ENCODE results near the gene LMCD1.

Gene LMCD1

DNA sequence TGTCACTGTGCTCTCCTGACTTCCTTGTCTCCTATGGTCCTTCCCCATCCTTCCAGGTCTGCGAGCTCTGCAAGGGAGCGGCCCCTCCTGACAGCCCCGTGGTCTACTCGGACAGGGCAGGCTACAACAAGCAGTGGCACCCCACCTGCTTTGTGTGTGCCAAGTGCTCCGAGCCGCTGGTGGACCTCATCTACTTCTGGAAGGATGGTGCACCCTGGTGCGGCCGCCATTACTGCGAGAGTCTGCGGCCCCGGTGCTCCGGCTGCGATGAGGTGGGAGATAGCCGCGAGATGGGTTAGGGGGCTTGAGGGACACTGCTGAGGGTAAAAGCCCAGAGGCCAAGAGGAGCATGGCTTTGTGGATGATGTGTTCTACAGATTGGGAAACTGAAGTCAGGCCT lies 63.8 kb downstream of the LMCD1 start:
- TF ChIP-seq EGR1 (IDR thresholded peaks at IDR 0.05), result no peak
- TF ChIP-seq, protein P1, sequence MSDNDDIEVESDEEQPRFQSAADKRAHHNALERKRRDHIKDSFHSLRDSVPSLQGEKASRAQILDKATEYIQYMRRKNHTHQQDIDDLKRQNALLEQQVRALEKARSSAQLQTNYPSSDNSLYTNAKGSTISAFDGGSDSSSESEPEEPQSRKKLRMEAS (IDR thresholded peaks at IDR 0.05), result no peak
- TF ChIP-seq ZBTB7A (IDR thresholded peaks at IDR 0.05; ENCODE audit: low read depth), result no peak
- TF ChIP-seq FOXM1 (IDR thresholded peaks at IDR 0.05; ENCODE audit: borderline replicate concordance, low read depth), result no peak
- TF ChIP-seq, protein P2, sequence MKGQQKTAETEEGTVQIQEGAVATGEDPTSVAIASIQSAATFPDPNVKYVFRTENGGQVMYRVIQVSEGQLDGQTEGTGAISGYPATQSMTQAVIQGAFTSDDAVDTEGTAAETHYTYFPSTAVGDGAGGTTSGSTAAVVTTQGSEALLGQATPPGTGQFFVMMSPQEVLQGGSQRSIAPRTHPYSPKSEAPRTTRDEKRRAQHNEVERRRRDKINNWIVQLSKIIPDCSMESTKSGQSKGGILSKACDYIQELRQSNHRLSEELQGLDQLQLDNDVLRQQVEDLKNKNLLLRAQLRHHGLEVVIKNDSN (IDR thresholded peaks at IDR 0.05), result no peak
- TF ChIP-seq, protein P3, sequence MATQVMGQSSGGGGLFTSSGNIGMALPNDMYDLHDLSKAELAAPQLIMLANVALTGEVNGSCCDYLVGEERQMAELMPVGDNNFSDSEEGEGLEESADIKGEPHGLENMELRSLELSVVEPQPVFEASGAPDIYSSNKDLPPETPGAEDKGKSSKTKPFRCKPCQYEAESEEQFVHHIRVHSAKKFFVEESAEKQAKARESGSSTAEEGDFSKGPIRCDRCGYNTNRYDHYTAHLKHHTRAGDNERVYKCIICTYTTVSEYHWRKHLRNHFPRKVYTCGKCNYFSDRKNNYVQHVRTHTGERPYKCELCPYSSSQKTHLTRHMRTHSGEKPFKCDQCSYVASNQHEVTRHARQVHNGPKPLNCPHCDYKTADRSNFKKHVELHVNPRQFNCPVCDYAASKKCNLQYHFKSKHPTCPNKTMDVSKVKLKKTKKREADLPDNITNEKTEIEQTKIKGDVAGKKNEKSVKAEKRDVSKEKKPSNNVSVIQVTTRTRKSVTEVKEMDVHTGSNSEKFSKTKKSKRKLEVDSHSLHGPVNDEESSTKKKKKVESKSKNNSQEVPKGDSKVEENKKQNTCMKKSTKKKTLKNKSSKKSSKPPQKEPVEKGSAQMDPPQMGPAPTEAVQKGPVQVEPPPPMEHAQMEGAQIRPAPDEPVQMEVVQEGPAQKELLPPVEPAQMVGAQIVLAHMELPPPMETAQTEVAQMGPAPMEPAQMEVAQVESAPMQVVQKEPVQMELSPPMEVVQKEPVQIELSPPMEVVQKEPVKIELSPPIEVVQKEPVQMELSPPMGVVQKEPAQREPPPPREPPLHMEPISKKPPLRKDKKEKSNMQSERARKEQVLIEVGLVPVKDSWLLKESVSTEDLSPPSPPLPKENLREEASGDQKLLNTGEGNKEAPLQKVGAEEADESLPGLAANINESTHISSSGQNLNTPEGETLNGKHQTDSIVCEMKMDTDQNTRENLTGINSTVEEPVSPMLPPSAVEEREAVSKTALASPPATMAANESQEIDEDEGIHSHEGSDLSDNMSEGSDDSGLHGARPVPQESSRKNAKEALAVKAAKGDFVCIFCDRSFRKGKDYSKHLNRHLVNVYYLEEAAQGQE (IDR thresholded peaks at IDR 0.05; ENCODE audit: low read depth), result no peak
- no peak for TF ChIP-seq TCF12 (IDR thresholded peaks at IDR 0.05; ENCODE audit: low read depth)
- TF ChIP-seq CREB1 (IDR thresholded peaks at IDR 0.05; ENCODE audit: low read depth), result no peak
- TF ChIP-seq TAF1 (IDR thresholded peaks at IDR 0.05; ENCODE audit: low read depth), result no peak
- TF ChIP-seq NFIC (IDR thresholded peaks at IDR 0.05), result no peak
- no peak for TF ChIP-seq RAD21 (IDR thresholded peaks at IDR 0.05; ENCODE audit: low read depth)
- no peak for TF ChIP-seq YY1 (IDR thresholded peaks at IDR 0.05; ENCODE audit: low read depth)
- no peak for TF ChIP-seq EP300 (IDR thresholded peaks at IDR 0.05; ENCODE audit: borderline replicate concordance)

DNA sequence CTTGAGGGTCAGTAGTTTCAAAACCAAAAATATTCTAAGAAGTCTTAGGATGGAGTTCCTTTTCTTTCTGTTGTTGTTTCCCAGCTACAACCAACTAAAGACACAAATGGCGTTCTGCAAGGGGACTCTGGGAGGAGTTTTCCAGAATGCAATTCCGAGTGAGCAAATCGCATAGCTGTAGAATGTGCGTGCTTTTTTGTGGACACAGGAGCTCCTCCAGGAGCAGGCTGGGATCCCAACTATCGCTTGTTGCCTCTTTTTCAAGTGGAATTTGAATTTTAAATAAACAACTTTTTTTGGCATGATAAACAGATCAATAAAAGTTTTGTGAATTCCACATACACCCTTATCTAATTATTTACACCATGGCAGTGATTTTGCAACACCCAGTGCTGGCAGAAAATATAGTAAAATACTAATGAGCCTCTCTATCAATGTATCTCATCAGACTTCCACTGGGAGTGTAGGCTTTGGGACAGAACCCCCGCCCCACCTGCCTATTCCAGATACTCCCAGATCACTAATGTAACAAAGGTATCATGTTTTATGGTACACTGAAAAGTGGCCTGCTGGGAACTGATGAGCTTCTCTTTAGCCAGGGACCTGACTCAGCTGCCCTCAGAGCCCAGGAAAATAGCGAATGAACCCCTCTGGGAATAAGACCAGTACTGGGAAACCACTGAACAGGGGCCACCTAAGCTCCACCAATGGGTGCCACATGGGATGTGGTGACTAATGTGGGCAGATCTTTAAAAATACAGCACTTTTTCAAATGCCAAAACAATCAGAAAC lies 66.4 kb downstream of the LMCD1 start:
- TF ChIP-seq FOXM1 (IDR thresholded peaks at IDR 0.05; ENCODE audit: borderline replicate concordance, low read depth) (no peak), CREB1 (IDR thresholded peaks at IDR 0.05; ENCODE audit: low read depth) (no peak), NFIC (IDR thresholded peaks at IDR 0.05) (no peak), TCF12 (IDR thresholded peaks at IDR 0.05; ENCODE audit: low read depth) (no peak), ZBTB7A (IDR thresholded peaks at IDR 0.05; ENCODE audit: low read depth) (no peak), EGR1 (IDR thresholded peaks at IDR 0.05) (no peak), TAF1 (IDR thresholded peaks at IDR 0.05; ENCODE audit: low read depth) (no peak), RAD21 (IDR thresholded peaks at IDR 0.05; ENCODE audit: low read depth) (no peak), EP300 (IDR thresholded peaks at IDR 0.05; ENCODE audit: borderline replicate concordance) (no peak), CEBPB (IDR thresholded peaks at IDR 0.05) (no peak), YY1 (IDR thresholded peaks at IDR 0.05; ENCODE audit: low read depth) (no peak), TEAD4 (IDR thresholded peaks at IDR 0.05) (no peak)
- TF ChIP-seq, protein P1 (IDR thresholded peaks at IDR 0.05), result no peak
- TF ChIP-seq, protein P3 (IDR thresholded peaks at IDR 0.05; ENCODE audit: low read depth), result no peak
- TF ChIP-seq, protein P2 (IDR thresholded peaks at IDR 0.05), result no peak

DNA sequence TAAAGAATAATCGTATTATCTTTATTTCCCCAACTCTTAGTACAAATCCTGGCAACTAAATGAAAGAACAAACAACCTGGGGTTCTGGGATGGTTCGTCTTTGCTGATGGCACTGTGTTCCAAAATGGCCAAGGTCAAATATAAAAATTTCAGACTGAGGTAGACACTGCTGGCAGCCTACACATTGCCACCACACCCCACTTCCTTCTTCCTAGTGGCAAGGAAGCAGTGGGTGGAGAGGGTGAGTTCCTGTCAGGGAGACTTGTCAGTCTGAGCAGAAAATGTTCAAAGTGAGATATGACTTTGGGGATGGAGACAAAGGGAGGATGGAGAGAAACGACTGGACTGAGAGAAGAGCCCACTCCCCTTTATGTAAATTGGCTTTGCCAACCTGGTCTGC lies 69.6 kb downstream of the LMCD1 start:
- TF ChIP-seq, protein P2 (IDR thresholded peaks at IDR 0.05), result no peak

DNA sequence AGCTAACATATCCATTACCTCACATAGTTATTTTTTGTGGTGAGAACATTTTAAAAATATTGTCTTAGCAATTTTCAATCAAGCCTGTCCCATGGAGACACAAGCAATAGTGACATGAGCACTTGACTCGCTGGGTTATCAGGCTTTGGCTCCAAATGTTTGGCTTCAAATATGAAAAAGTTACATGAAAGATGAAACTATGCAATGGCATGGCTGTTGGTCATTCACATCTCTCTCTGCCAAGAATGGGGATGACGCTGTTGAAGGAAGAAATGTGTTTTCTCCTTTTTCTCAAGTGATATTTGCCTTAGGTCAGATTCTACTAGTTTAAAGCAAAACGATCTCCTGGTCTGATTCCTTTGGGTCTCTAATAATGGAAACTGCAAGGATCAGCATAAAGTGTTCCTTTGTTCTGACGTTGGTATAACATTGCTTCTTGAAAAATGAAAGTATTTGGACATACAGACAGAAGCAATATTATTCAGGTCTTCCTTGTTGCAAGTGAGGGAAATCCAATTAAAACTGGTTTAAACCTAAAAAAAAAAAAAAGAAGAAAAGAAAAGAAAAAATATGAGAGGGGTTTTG lies 71.8 kb downstream of the LMCD1 start:
- TF ChIP-seq EP300 (IDR thresholded peaks at IDR 0.05; ENCODE audit: borderline replicate concordance) (no peak), NFIC (IDR thresholded peaks at IDR 0.05) (no peak), CREB1 (IDR thresholded peaks at IDR 0.05; ENCODE audit: low read depth) (no peak), TAF1 (IDR thresholded peaks at IDR 0.05; ENCODE audit: low read depth) (no peak), CEBPB (IDR thresholded peaks at IDR 0.05) (no peak), EGR1 (IDR thresholded peaks at IDR 0.05) (no peak), FOXM1 (IDR thresholded peaks at IDR 0.05; ENCODE audit: borderline replicate concordance, low read depth) (no peak), YY1 (IDR thresholded peaks at IDR 0.05; ENCODE audit: low read depth) (no peak), RAD21 (IDR thresholded peaks at IDR 0.05; ENCODE audit: low read depth) (no peak), TCF12 (IDR thresholded peaks at IDR 0.05; ENCODE audit: low read depth) (no peak), ZBTB7A (IDR thresholded peaks at IDR 0.05; ENCODE audit: low read depth) (no peak)
- TF ChIP-seq, protein P3 (IDR thresholded peaks at IDR 0.05; ENCODE audit: low read depth), result no peak
- TF ChIP-seq, protein P2 (IDR thresholded peaks at IDR 0.05), result no peak
- TF ChIP-seq, protein P1 (IDR thresholded peaks at IDR 0.05), result no peak

Measured in Ishikawa (cell line).